Left renal cortex interstitium (tissue), 4 donors: ENCODE measurements around the gene NSA2. TPM values are rescaled to one million over a fixed set of nuclear protein-coding genes. Genes with fewer than 3 reads are reported as not detected.

Source experiments
- DNase-seq, 4 donors: peaks; one replicate each; pipeline ENCODE4 v3.0.0-alpha.2; 2013; ENCODE audit warnings: low read depth in 4 of 4, low spot score in 2 of 4, missing footprints in 1 of 4
- polyA plus RNA-seq, 4 donors: library from polyadenylated mRNA; unstranded; fragments of 120-200 nt; gene quantifications; one replicate each; pipeline ENCODE4 v1.2.1, GENCODE V29; 2013; ENCODE audit not compliant: insufficient read length in 4 of 4

The NSA2 gene
- polyA plus RNA-seq, 4 donors, result 219 to 294 (median 248) TPM

DNA sequence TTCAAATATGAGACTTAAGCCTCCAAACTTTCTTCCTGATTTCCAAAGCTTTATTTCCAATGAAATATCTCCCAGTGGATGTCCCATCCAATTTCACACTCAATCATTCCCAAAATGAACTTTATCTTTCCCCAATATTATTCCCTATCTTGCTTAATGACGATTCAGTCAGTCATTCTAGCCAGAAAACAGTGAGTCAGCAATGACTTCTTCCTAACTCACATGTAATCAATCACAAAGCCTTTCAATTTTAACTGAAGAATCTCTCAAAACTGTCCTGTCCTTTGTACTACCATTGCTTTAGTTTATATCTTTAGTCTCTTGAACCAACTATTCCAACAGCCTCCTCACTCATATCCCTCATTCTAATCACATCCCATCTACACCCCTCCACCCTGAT is 34.9 kb downstream of the NSA2 start:
- DNase-seq, result no peak

- DNase-seq, result no peak
Measured at GRCh38 chr5:74810915-74811314, 43.9 kb downstream of the NSA2 start.

DNA sequence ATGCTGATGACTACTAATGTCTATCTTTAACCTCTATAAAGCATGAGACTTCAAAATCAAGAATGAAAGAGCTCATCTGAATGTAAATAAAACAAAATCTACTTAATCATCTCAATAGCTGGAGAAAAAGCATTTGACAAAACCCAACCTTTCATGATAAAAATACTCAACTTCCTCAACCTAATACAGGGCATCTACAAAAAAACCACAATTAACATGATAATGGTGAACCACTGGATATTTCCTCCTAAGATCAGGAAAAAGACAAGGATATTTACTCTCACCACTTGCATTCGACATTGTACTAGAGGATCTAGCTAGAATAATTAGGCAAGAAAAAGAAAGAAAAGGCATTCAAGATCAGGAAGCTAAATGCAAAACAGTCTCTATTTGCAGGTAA is 49.8 kb downstream of the NSA2 start:
- no peak for DNase-seq

- DNase-seq, result no peak
Measured at GRCh38 chr5:74822288-74822687, 55.2 kb downstream of the NSA2 start.

DNA sequence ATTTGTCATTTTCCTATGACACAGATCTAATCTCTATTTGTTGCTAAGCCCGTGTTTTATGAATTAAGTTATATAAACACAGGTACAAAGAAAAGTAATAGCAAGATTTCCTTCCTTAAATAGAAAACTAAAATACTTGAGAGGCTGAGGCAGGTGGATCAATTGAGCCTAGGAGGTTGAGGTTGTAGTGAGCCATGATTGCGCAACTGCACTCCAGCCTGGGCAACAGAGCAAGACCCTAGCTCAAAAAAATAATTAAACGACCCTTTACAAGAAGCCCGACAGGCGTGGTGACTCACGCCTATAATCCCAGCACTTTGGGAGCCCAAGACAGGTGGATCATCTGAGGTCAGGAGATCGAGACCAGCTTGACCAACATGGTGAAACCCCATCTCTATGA is 62.4 kb downstream of the NSA2 start:
- no peak for DNase-seq

Other genes starting within 250 kb of the NSA2 start
- gene ENC1, start 126.5 kb upstream of the NSA2 start, polyA plus RNA-seq, result 10 to 100 TPM; 65.0 to 87.0 (median 73.1) TPM
- 100 to 1,000 TPM; 114 to 167 (median 142) TPM for gene HEXB, start 82.0 kb upstream of the NSA2 start, polyA plus RNA-seq
- 10 to 100 TPM; 44.1 to 61.8 (median 52.8) TPM for gene GFM2, start 132 bp upstream of the NSA2 start, polyA plus RNA-seq
- 10 to 100 TPM; 14.5 to 19.7 (median 18.7) TPM for gene FAM169A, start 99.1 kb downstream of the NSA2 start, polyA plus RNA-seq